Measurements from ENCODE around the gene EXD3. TPM values are rescaled to one million over a fixed set of nuclear protein-coding genes. Genes with fewer than 3 reads are reported as not detected.

The EXD3 gene
- total and polyA plus RNA-seq, 2 of the 13 experiments (the other 11 are each of a cell fraction or from before 2014, with no cell fraction given), result 2.7 to 4.8 TPM

- TF ChIP-seq ARID2 (CRISPR knock-in tag; IDR thresholded peaks at IDR 0.05; ENCODE audit: borderline replicate concordance) (no peak), KDM2A (CRISPR knock-in tag; IDR thresholded peaks at IDR 0.05; ENCODE audit: borderline replicate concordance, low read depth) (peak; percentile 46; the same call in 1 of the 2 replicates), ZNF549 (CRISPR knock-in tag; IDR thresholded peaks at IDR 0.05) (no peak), REXO4 (CRISPR knock-in tag; IDR thresholded peaks at IDR 0.05; ENCODE audit: borderline replicate concordance) (no peak), ZNF607 (CRISPR knock-in tag; IDR thresholded peaks at IDR 0.05; ENCODE audit: borderline replicate concordance) (0 out of 2 replicates have a peak, but pooled peaks have one; percentile 37), SNRNP70 (IDR thresholded peaks at IDR 0.05; ENCODE audit: low read depth, low read length) (no peak), ATF1 (CRISPR knock-in tag; IDR thresholded peaks at IDR 0.05) (no peak), NR2C2 (CRISPR knock-in tag; IDR thresholded peaks at IDR 0.05; ENCODE audit: borderline replicate concordance) (no peak), RAD21 (CRISPR knock-in tag; IDR thresholded peaks at IDR 0.05) (peak; percentile 21; the same call in 1 of the 2 replicates), ZNF790 (CRISPR knock-in tag; IDR thresholded peaks at IDR 0.05; ENCODE audit: borderline replicate concordance) (no peak), YEATS4 (CRISPR knock-in tag; IDR thresholded peaks at IDR 0.05; ENCODE audit: borderline replicate concordance) (no peak), ZNF383 (CRISPR knock-in tag; IDR thresholded peaks at IDR 0.05; ENCODE audit: borderline replicate concordance) (no peak), DPF2 (CRISPR knock-in tag; IDR thresholded peaks at IDR 0.05; ENCODE audit: borderline replicate concordance, low read depth) (no peak), MYC (CRISPR knock-in tag; IDR thresholded peaks at IDR 0.05; ENCODE audit: borderline replicate concordance) (no peak), POLR2A (IDR thresholded peaks at IDR 0.05; ENCODE audit: insufficient read depth in 1 of 2, low read depth in 2 of 2, low read length in 2 of 2) (no peak), ELF4 (CRISPR knock-in tag; IDR thresholded peaks at IDR 0.05; ENCODE audit: borderline replicate concordance) (no peak), GZF1 (CRISPR knock-in tag; IDR thresholded peaks at IDR 0.05) (no peak), THYN1 (CRISPR knock-in tag; IDR thresholded peaks at IDR 0.05; ENCODE audit: borderline replicate concordance, low read depth) (no peak), HMGA1 (CRISPR knock-in tag; conservative IDR thresholded peaks at IDR 0.05) (no peak), ZNF225 (CRISPR knock-in tag; IDR thresholded peaks at IDR 0.05) (no peak), ZNF557 (CRISPR knock-in tag; IDR thresholded peaks at IDR 0.05) (no peak), ZBTB7A (CRISPR knock-in tag; IDR thresholded peaks at IDR 0.05) (no peak), SAP130 (CRISPR knock-in tag; IDR thresholded peaks at IDR 0.05; ENCODE audit: low read depth) (no peak; the same call in 1 of the 2 replicates), NFYB (CRISPR knock-in tag; IDR thresholded peaks at IDR 0.05) (no peak), ZNF280D (CRISPR knock-in tag; IDR thresholded peaks at IDR 0.05) (no peak), MXD1 (CRISPR knock-in tag; IDR thresholded peaks at IDR 0.05) (peak; percentile 28; the same call in 1 of the 2 replicates), NFYC (CRISPR knock-in tag; IDR thresholded peaks at IDR 0.05) (no peak)
Observed at GRCh38 chr9:137301081-137301947, 121.6 kb downstream of the EXD3 start (continued).
